Measurements from ENCODE around the gene TGM2. TPM values are rescaled to one million over a fixed set of nuclear protein-coding genes. Genes with fewer than 3 reads are reported as not detected.

TGM2 gene
- total and polyA plus RNA-seq, 2 donors (not counting 3 experiments of a cell fraction or from before 2014, with no cell fraction given) = 861 to 868 TPM

DNA sequence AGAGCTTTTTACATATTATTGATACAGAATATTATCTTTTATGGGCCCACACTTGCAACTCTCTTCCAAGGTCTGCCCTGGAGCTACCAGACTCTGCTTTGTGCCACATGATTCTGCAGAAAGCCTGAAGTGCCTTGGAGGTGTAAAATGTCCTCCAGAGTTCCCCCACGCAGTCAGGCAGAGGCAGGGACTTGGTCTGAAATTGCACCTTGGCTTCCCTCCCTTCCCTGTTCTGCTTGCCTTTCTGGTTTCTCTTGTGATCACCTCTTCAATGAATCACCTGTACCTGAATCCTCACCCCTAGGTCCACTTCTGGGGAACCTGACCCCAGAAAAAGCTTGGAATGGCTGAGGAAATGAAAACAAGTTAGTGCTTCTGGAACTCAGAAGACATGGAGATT is 43.0 kb upstream of the TGM2 start:
- Histone ChIP-seq H2AFZ (ENCODE audit: low read depth, low read length) (no peak overlapping the region), H3K4me2 (ENCODE audit: insufficient read depth, low read length) (no peak overlapping the region), H3K4me1 (ENCODE audit: control insufficient read depth, extremely low read depth, insufficient read depth, low read length) (no peaks in the 10 kb centered on the region), H3K4me3 (replicated peaks in 1 of 3; ENCODE audit: insufficient read depth in 1 of 3, low read depth in 1 of 3, low read length in 3 of 3) (no peak overlapping the region), H3K9ac (replicated peaks; ENCODE audit: extremely low read depth, insufficient read depth, low read length) (no peak overlapping the region), H4K20me1 (replicated peaks; ENCODE audit: control insufficient read depth, extremely low read depth, insufficient read depth, low read length) (no peaks in the 10 kb centered on the region), H3K9me1 (replicated peaks; ENCODE audit: control insufficient read depth, extremely low read depth, insufficient read depth, low read length) (no peaks in the 10 kb centered on the region), H3K27me3 (ENCODE audit: control insufficient read depth in 2 of 2, insufficient read depth in 2 of 2, low read length in 2 of 2) (peaks cover 0 to 2% of the 10 kb centered on the region in 2 experiments), H3K9me3 (replicated peaks; ENCODE audit: control insufficient read depth, insufficient read depth, low read length) (no peaks in the 10 kb centered on the region), H3K27ac (ENCODE audit: insufficient read depth, low read depth, low read length) (no peak overlapping the region), H3K79me2 (ENCODE audit: control insufficient read depth, insufficient read depth, low read length) (no peaks in the 10 kb centered on the region), H3K36me3 (ENCODE audit: control insufficient read depth in 2 of 2, extremely low read depth in 1 of 2, insufficient read depth in 2 of 2, low read length in 2 of 2) (no peaks in the 10 kb centered on the region)
- no peak for FAIRE-seq
- intact Hi-C loops (cut with micrococcal nuclease) (no loop called here), dilution Hi-C loops (cut with MboI; ENCODE audit: extremely low pct_ligation_motif_present, low sequenced_read_pairs) (no loop called here)
- POLR2A ChIA-PET = no interaction called here
- DNase-seq (ENCODE audit: low read depth, low spot score) = no peak
- CTCF ChIA-PET = interaction anchor here (0.7 to 1.1 kb wide), 2 partner anchors 10 to 16 kb away, joined by 3 read pairs; no protein-coding TSS in a partner anchor
- BruUV-seq (replicated peaks) = no TSS peak
- no peak for TF ChIP-seq FOS (IDR thresholded peaks at IDR 0.05; ENCODE audit: borderline replicate concordance, insufficient read depth, low read length)

- ChIA-PET POLR2A (no interaction called here), CTCF (no interaction called here)
- DNase-seq (ENCODE audit: low read depth, low spot score) (no peak), FAIRE-seq (no peak)
- TF ChIP-seq POLR2A (IDR thresholded peaks at IDR 0.05; ENCODE audit: low read depth, low read length) = no peak
- TF ChIP-seq, protein P1, sequence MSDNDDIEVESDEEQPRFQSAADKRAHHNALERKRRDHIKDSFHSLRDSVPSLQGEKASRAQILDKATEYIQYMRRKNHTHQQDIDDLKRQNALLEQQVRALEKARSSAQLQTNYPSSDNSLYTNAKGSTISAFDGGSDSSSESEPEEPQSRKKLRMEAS (IDR thresholded peaks at IDR 0.05; ENCODE audit: insufficient read depth, insufficient read length) = no peak
- TF ChIP-seq CTCF (IDR thresholded peaks at IDR 0.05; ENCODE audit: extremely low read depth in 1 of 2, insufficient read depth in 1 of 2, low read depth in 1 of 2, low read length in 2 of 2) = no peak
- TF ChIP-seq GATA2 (IDR thresholded peaks at IDR 0.05; ENCODE audit: insufficient read depth, insufficient read length, low read depth, low read length) = no peak
- no peak for TF ChIP-seq EZH2 (IDR thresholded peaks at IDR 0.05; ENCODE audit: borderline replicate concordance, low read depth, low read length, severe bottlenecking)
- Histone ChIP-seq H3K27me3 (ENCODE audit: control insufficient read depth in 2 of 2, insufficient read depth in 2 of 2, low read length in 2 of 2) (peaks cover 0 to 2% of the 10 kb centered on the region in 2 experiments), H3K4me1 (ENCODE audit: control insufficient read depth, extremely low read depth, insufficient read depth, low read length) (no peaks in the 10 kb centered on the region), H2AFZ (ENCODE audit: low read depth, low read length) (no peak overlapping the region), H3K4me2 (ENCODE audit: insufficient read depth, low read length) (no peak overlapping the region), H3K79me2 (ENCODE audit: control insufficient read depth, insufficient read depth, low read length) (no peaks in the 10 kb centered on the region), H3K9me3 (replicated peaks; ENCODE audit: control insufficient read depth, insufficient read depth, low read length) (no peaks in the 10 kb centered on the region), H3K4me3 (replicated peaks in 1 of 3; ENCODE audit: insufficient read depth in 1 of 3, low read depth in 1 of 3, low read length in 3 of 3) (no peak overlapping the region), H3K27ac (ENCODE audit: insufficient read depth, low read depth, low read length) (no peak overlapping the region), H3K9ac (replicated peaks; ENCODE audit: extremely low read depth, insufficient read depth, low read length) (no peak overlapping the region), H4K20me1 (replicated peaks; ENCODE audit: control insufficient read depth, extremely low read depth, insufficient read depth, low read length) (no peaks in the 10 kb centered on the region), H3K36me3 (ENCODE audit: control insufficient read depth in 2 of 2, extremely low read depth in 1 of 2, insufficient read depth in 2 of 2, low read length in 2 of 2) (no peaks in the 10 kb centered on the region), H3K9me1 (replicated peaks; ENCODE audit: control insufficient read depth, extremely low read depth, insufficient read depth, low read length) (no peaks in the 10 kb centered on the region)
- intact Hi-C loops (cut with micrococcal nuclease) (no loop called here), dilution Hi-C loops (cut with MboI; ENCODE audit: extremely low pct_ligation_motif_present, low sequenced_read_pairs) (no loop called here)
- no TSS peak for BruUV-seq (replicated peaks)
Observed at GRCh38 chr20:38207621-38208020, 42.6 kb upstream of the TGM2 start.
